Body of pancreas (tissue), 4 donors: ENCODE measurements around the gene SHC4.

Experiments used
- CTCF ChIP-seq, 7 experiments: fragments of 450-650 bp in 4 of 7; fragments of 200-600 bp in 3 of 7; sonication (generic) in 3 of 7; IDR thresholded peaks; one replicate each; pipeline ENCODE4 v1.5.1; 2016 to 2019; ENCODE audit warnings: antibody characterized with exemption in 7 of 7
- POLR2A ChIP-seq, 3 donors: fragments of 450-650 bp; IDR thresholded peaks; one replicate each; pipeline ENCODE4 v1.6.1; 2016; ENCODE audit warnings: antibody characterized with exemption in 3 of 3, mild to moderate bottlenecking in 2 of 3

- no peak for TF ChIP-seq POLR2A (IDR thresholded peaks at IDR 0.05)
- TF ChIP-seq CTCF (IDR thresholded peaks at IDR 0.05) = no peak
Measured at GRCh38 chr15:48992545-48992944, 28.8 kb upstream of the SHC4 start.
